K562 (cell line): ENCODE measurements around the gene SCGB1D4. TPM values are rescaled to one million over a fixed set of nuclear protein-coding genes. Genes with fewer than 3 reads are reported as not detected.

ENCODE experiments used
- BHLHE40 ChIP-seq: IDR thresholded peaks from 2 replicates; pipeline ENCODE4 v1.6.1; 2011; ENCODE audit warnings: low read length, improper control_type of control experiment
- CHAMP1 ChIP-seq: fragments of 450-650 bp; IDR thresholded peaks from 2 replicates; pipeline ENCODE4 v1.6.1; 2016; ENCODE audit warnings: mild to moderate bottlenecking
- GABPB1 ChIP-seq: sonication (generic); formaldehyde crosslinking; IDR thresholded peaks from 2 replicates; pipeline ENCODE4 v1.8.0; 2022; ENCODE audit warnings: mild to moderate bottlenecking, missing genetic modification reagents
- JUNB ChIP-seq: fragments of 450-650 bp; formaldehyde crosslinking; conservative IDR thresholded peaks from 2 replicates; pipeline ENCODE4 v1.4.0; 2020; ENCODE audit warnings: mild to moderate bottlenecking
- MCM3 ChIP-seq: fragments of 450-650 bp; IDR thresholded peaks from 2 replicates; pipeline ENCODE4 v1.6.1; 2016
- NFE2L1 ChIP-seq: fragments of 450-650 bp; IDR thresholded peaks from 2 replicates; pipeline ENCODE4 v1.6.1; 2016; ENCODE audit warnings: missing genetic modification characterization, low read depth, mild to moderate bottlenecking, missing compliant biosample characterization, moderate library complexity, borderline replicate concordance
- NR2C1 ChIP-seq, 2 experiments: fragments of 450-650 bp; IDR thresholded peaks; 2 replicates each; pipeline ENCODE4 v1.6.1; 2017; ENCODE audit warnings: mild to moderate bottlenecking in 2 of 2, antibody characterized with exemption in 1 of 2, inconsistent platforms in 1 of 2, missing compliant biosample characterization in 1 of 2, missing genetic modification characterization in 1 of 2
- PHB ChIP-seq: fragments of 250-450 bp; sonication (Bioruptor Pico); IDR thresholded peaks from 2 replicates; pipeline ENCODE4 v1.5.0; 2021
- SUPT5H ChIP-seq: fragments of 450-650 bp; IDR thresholded peaks from 2 replicates; pipeline ENCODE4 v1.6.1; 2016
- ZBTB8A ChIP-seq: fragments of 450-650 bp; IDR thresholded peaks from 2 replicates; pipeline ENCODE4 v1.6.1; 2018; ENCODE audit warnings: mild to moderate bottlenecking, moderate library complexity; ENCODE audit not compliant: partially characterized antibody
- ZNF165 ChIP-seq: fragments of 250-450 bp; sonication (Bioruptor Pico); IDR thresholded peaks from 2 replicates; pipeline ENCODE4 v1.4.0; 2020; ENCODE audit warnings: borderline replicate concordance
- ZNF274 ChIP-seq: IDR thresholded peaks from 2 replicates; pipeline ENCODE4 v1.6.1; 2011; ENCODE audit warnings: low read depth, mild to moderate bottlenecking, low read length, moderate library complexity, borderline replicate concordance
- ZNF277 ChIP-seq: fragments of 250-450 bp; sonication (Bioruptor Pico); IDR thresholded peaks from 2 replicates; pipeline ENCODE4 v1.8.0; 2022; ENCODE audit warnings: inconsistent platforms, mild to moderate bottlenecking, moderate library complexity, borderline replicate concordance
- ZNF695 ChIP-seq: fragments of 450-650 bp; formaldehyde crosslinking; IDR thresholded peaks from 2 replicates; pipeline ENCODE4 v1.4.0; 2020; ENCODE audit warnings: mild to moderate bottlenecking, moderate library complexity
- ZNF830 ChIP-seq: fragments of 250-450 bp; sonication (Bioruptor Pico); IDR thresholded peaks from 2 replicates; pipeline ENCODE4 v1.5.0; 2021; ENCODE audit warnings: mild to moderate bottlenecking
- polyA plus RNA-seq, 8 experiments: library from polyadenylated mRNA; depleted of rRNA in 4 of 8; stranded (reverse) in 5 of 8; unstranded in 3 of 8; fragments of >200 nt; fragmentation: Nextera tagmentation in 2 of 8; fragmentation: Illumina TruSeq in 1 of 8; extraction: Ambion mirVana in 2 of 8; extraction: Trizol in 1 of 8; gene quantifications; 2 replicates each; pipeline versions ENCODE4 v1.2.1 to v1.2.3, GENCODE V29; 2011 to 2014; ENCODE audit warnings: inconsistent platforms in 1 of 8, missing spikeins in 1 of 8
- total RNA-seq, 7 experiments: library from RNA; depleted of rRNA in 6 of 7; stranded (reverse); fragments of >200 nt in 6 of 7; fragmentation: Illumina TruSeq in 2 of 7; extraction: Trizol in 2 of 7; gene quantifications; 2 replicates each; pipeline versions ENCODE4 v1.2.1 to v1.2.3, GENCODE V29; 2011 to 2021; ENCODE audit warnings: low replicate concordance in 1 of 7
- TF ChIP-seq, protein P1 (sequence below): sonication (generic); formaldehyde crosslinking; IDR thresholded peaks from 2 replicates; pipeline ENCODE4 v1.8.0; 2022; ENCODE audit warnings: missing genetic modification reagents, mild to moderate bottlenecking, moderate library complexity, borderline replicate concordance

Gene SCGB1D4
- total and polyA plus RNA-seq, 9 of the 15 experiments (the other 6 are each of a cell fraction or from before 2014, with no cell fraction given): not detected

- TF ChIP-seq ZNF277 (CRISPR knock-in tag) (no peak), BHLHE40 (no peak), ZNF830 (no peak), GABPB1 (CRISPR knock-in tag) (peak; percentile 38; the same call in 1 of the 2 replicates), NR2C1 (IDR thresholded peaks at IDR 0.05) (no peak), NR2C1 (tag; IDR thresholded peaks at IDR 0.05) (no peak), CHAMP1 (no peak), PHB (CRISPR knock-in tag) (no peak), ZNF165 (CRISPR knock-in tag) (no peak), MCM3 (no peak), ZBTB8A (no peak), ZNF274 (no peak), ZNF695 (no peak), JUNB (CRISPR knock-in tag) (no peak), SUPT5H (no peak), NFE2L1 (tag) (no peak)
- TF ChIP-seq, protein P1, sequence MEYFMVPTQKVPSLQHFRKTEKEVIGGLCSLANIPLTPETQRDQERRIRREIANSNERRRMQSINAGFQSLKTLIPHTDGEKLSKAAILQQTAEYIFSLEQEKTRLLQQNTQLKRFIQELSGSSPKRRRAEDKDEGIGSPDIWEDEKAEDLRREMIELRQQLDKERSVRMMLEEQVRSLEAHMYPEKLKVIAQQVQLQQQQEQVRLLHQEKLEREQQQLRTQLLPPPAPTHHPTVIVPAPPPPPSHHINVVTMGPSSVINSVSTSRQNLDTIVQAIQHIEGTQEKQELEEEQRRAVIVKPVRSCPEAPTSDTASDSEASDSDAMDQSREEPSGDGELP (CRISPR knock-in tag): peak; percentile 66; the same call in 1 of the 2 replicates
These were observed 26.1 kb upstream of the SCGB1D4 start (continued) for GRCh38 chr11:62324731-62325556.
